GM19395 (cell line): ENCODE data around the gene LARP6.
A peak's percentile ranks its signal among the peaks of the same experiment; 100 is the strongest.
"Not testable (repeated sequence)": the region's sequence is repeated elsewhere in the genome, so short reads cannot be mapped to it uniquely, and the experiment has no call there.

Source experiments
- ATAC-seq: cut with Tn5 transposase; IDR thresholded peaks from one replicate; pipeline ENCODE4 v1.9.1; 2021; ENCODE audit warnings: mild to moderate bottlenecking, moderate library complexity; ENCODE audit not compliant: unreplicated experiment

The LARP6 gene

GRCh38 chr15:70853973-70854665 is at the start of gene LARP6:
Gene LARP6, minus strand, starts transcription at chr15:70854157. Its CDS starts 69 bp downstream, at chr15:70854088.
- no peak for ATAC-seq

GRCh38 chr15:70902107-70902506 is 48.1 kb upstream of the LARP6 start:
- ATAC-seq = no peak

- ATAC-seq = peak; percentile 37
These were observed 39.1 kb upstream of the LARP6 start for GRCh38 chr15:70892912-70893560.

- peak; percentile 90 for ATAC-seq
These were observed 38.3 kb upstream of the LARP6 start, which contains the start of the genes LRRC49 and THAP10 for GRCh38 chr15:70892002-70892911. Gene LRRC49, plus strand, starts transcription at chr15:70892826. Its CDS starts 69 bp downstream, at chr15:70892895. Gene THAP10, minus strand, starts transcription at chr15:70892433. Its CDS starts 161 bp downstream, at chr15:70892272.

- ATAC-seq = no peak
These were observed 28.4 kb upstream of the LARP6 start for GRCh38 chr15:70882361-70882760.

- ATAC-seq = no peak
These were observed 26.8 kb upstream of the LARP6 start for GRCh38 chr15:70880781-70881180.

GRCh38 chr15:70879401-70879800 is 25.4 kb upstream of the LARP6 start:
- ATAC-seq = no peak

- no peak for ATAC-seq
These were observed 22.7 kb upstream of the LARP6 start for GRCh38 chr15:70876683-70877082.

- ATAC-seq = no peak
These were observed 22.1 kb upstream of the LARP6 start for GRCh38 chr15:70876011-70876410.

GRCh38 chr15:70875001-70875782 is 21.2 kb upstream of the LARP6 start:
- ATAC-seq = no peak

- no peak for ATAC-seq
These were observed 19.5 kb upstream of the LARP6 start for GRCh38 chr15:70873232-70874054.

GRCh38 chr15:70871490-70871889 is 17.5 kb upstream of the LARP6 start:
- not testable (repeated sequence) for ATAC-seq

GRCh38 chr15:70870051-70870450 is 16.1 kb upstream of the LARP6 start:
- no peak for ATAC-seq

- no peak for ATAC-seq
These were observed 15.4 kb upstream of the LARP6 start for GRCh38 chr15:70869346-70869745.

GRCh38 chr15:70867911-70868467 is 14.0 kb upstream of the LARP6 start:
- ATAC-seq = no peak

- ATAC-seq = no peak
These were observed 13.2 kb upstream of the LARP6 start for GRCh38 chr15:70866982-70867641.

GRCh38 chr15:70863450-70864218 is 9.7 kb upstream of the LARP6 start:
- no peak for ATAC-seq

- no peak for ATAC-seq
These were observed 6.0 kb upstream of the LARP6 start for GRCh38 chr15:70859998-70860397.
